MM.1S (cell line): ENCODE results near the gene JAG1.

Experiments
- DNase-seq: peaks from one replicate; pipeline ENCODE4 v3.0.0-alpha.2; 2015
- H2AFZ ChIP-seq: fragments of 300-600 bp; sonication (generic); 2 replicates; pipeline ENCODE4 v1.6.0; 2016; ENCODE audit warnings: antibody characterized with exemption, low read length
- H3F3A ChIP-seq: fragments of 300-600 bp; sonication (generic); 2 replicates; pipeline ENCODE4 v1.6.1; 2016; ENCODE audit warnings: mild to moderate bottlenecking, antibody characterized with exemption, low read length, moderate library complexity, mixed read lengths; ENCODE audit not compliant: insufficient read depth
- H3K27ac ChIP-seq: fragments of 300-600 bp; sonication (generic); 2 replicates; pipeline ENCODE4 v1.5.1; 2016; ENCODE audit warnings: mild to moderate bottlenecking, low read length
- H3K27me3 ChIP-seq: fragments of 300-600 bp; sonication (generic); replicated peaks from 2 replicates; pipeline ENCODE4 v1.6.0; 2016; ENCODE audit warnings: low read length; ENCODE audit not compliant: insufficient read depth
- H3K36me3 ChIP-seq: fragments of 300-600 bp; sonication (generic); replicated peaks from 2 replicates; pipeline ENCODE4 v1.6.1; 2016; ENCODE audit warnings: mild to moderate bottlenecking, low read length, mixed read lengths; ENCODE audit not compliant: insufficient read depth
- H3K4me1 ChIP-seq: fragments of 300-600 bp; sonication (generic); 2 replicates; pipeline ENCODE4 v1.6.1; 2016; ENCODE audit warnings: low read length, mixed read lengths
- H3K4me2 ChIP-seq: fragments of 300-600 bp; sonication (generic); 2 replicates; pipeline ENCODE4 v1.6.0; 2016; ENCODE audit warnings: low read depth, low read length
- H3K4me3 ChIP-seq: fragments of 300-600 bp; sonication (generic); 2 replicates; pipeline ENCODE4 v1.5.1; 2016; ENCODE audit warnings: low read length, mixed read lengths
- H3K79me2 ChIP-seq: fragments of 300-600 bp; sonication (generic); 2 replicates; pipeline ENCODE4 v1.6.1; 2016; ENCODE audit warnings: mixed run types, low read length, mixed read lengths
- H3K9ac ChIP-seq: fragments of 300-600 bp; sonication (generic); 2 replicates; pipeline ENCODE4 v1.6.1; 2016; ENCODE audit warnings: low read length, mixed read lengths
- H3K9me2 ChIP-seq: fragments of 300-600 bp; sonication (generic); replicated peaks from 2 replicates; pipeline ENCODE4 v1.6.1; 2016; ENCODE audit warnings: mild to moderate bottlenecking, low read length, mixed read lengths; ENCODE audit not compliant: insufficient read depth
- H3K9me3 ChIP-seq: fragments of 300-600 bp; sonication (generic); replicated peaks from 2 replicates; pipeline ENCODE4 v1.6.1; 2016; ENCODE audit warnings: mild to moderate bottlenecking, low read length, mixed read lengths; ENCODE audit not compliant: insufficient read depth
- H4K20me1 ChIP-seq: fragments of 300-600 bp; sonication (generic); 2 replicates; pipeline ENCODE4 v1.6.1; 2016; ENCODE audit warnings: mild to moderate bottlenecking, low read length, moderate library complexity, mixed read lengths; ENCODE audit not compliant: insufficient read depth
- EZH2 ChIP-seq: fragments of 300-600 bp; sonication (generic); optimal IDR thresholded peaks from 2 replicates; pipeline ENCODE3; 2017; ENCODE audit warnings: low read depth, mild to moderate bottlenecking, antibody characterized with exemption, low read length, mixed read lengths
- EZH2phosphoT487 ChIP-seq: fragments of 300-600 bp; sonication (generic); IDR thresholded peaks from 2 replicates; pipeline ENCODE4 v1.6.1; 2018; ENCODE audit warnings: antibody characterized with exemption, low read length
- TF ChIP-seq, protein P1 (sequence below): fragments of 300-600 bp; sonication (generic); IDR thresholded peaks from 2 replicates; pipeline ENCODE4 v1.5.1; 2016; ENCODE audit warnings: antibody characterized with exemption, low read length, mixed read lengths

JAG1 gene

GRCh38 chr20:10629946-10630650 is 43.7 kb downstream of the JAG1 start:
- no peak overlapping the region for H2AFZ ChIP-seq
- DNase-seq: no peak
- no peak for TF ChIP-seq EZH2
- no peak for TF ChIP-seq EZH2phosphoT487
- TF ChIP-seq, protein P1, sequence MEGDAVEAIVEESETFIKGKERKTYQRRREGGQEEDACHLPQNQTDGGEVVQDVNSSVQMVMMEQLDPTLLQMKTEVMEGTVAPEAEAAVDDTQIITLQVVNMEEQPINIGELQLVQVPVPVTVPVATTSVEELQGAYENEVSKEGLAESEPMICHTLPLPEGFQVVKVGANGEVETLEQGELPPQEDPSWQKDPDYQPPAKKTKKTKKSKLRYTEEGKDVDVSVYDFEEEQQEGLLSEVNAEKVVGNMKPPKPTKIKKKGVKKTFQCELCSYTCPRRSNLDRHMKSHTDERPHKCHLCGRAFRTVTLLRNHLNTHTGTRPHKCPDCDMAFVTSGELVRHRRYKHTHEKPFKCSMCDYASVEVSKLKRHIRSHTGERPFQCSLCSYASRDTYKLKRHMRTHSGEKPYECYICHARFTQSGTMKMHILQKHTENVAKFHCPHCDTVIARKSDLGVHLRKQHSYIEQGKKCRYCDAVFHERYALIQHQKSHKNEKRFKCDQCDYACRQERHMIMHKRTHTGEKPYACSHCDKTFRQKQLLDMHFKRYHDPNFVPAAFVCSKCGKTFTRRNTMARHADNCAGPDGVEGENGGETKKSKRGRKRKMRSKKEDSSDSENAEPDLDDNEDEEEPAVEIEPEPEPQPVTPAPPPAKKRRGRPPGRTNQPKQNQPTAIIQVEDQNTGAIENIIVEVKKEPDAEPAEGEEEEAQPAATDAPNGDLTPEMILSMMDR: no peak

GRCh38 chr20:10626896-10627295 is 46.9 kb downstream of the JAG1 start:
- H3K36me3 ChIP-seq: no peaks in the 10 kb centered on the region
- H2AFZ ChIP-seq: no peak overlapping the region
- no peak overlapping the region for H3K4me2 ChIP-seq
- H3K9ac ChIP-seq: no peak overlapping the region
- no peaks in the 10 kb centered on the region for H3K4me1 ChIP-seq
- H3K9me2 ChIP-seq: no peaks in the 10 kb centered on the region
- no peaks in the 10 kb centered on the region for H3K79me2 ChIP-seq
- H3F3A ChIP-seq: no peaks in the 10 kb centered on the region
- TF ChIP-seq, protein P1: no peak
- TF ChIP-seq EZH2: no peak
- H3K4me3 ChIP-seq: no peak overlapping the region
- no peaks in the 10 kb centered on the region for H4K20me1 ChIP-seq
- H3K9me3 ChIP-seq: no peaks in the 10 kb centered on the region
- H3K27ac ChIP-seq: no peak overlapping the region
- no peaks in the 10 kb centered on the region for H3K27me3 ChIP-seq
- DNase-seq: no peak

More at GRCh38 chr20:10629946-10630650, 43.7 kb downstream of the JAG1 start:
- Histone ChIP-seq H3K4me3 (no peak overlapping the region), H3K9ac (no peak overlapping the region), H3K9me3 (no peaks in the 10 kb centered on the region), H3K9me2 (no peaks in the 10 kb centered on the region), H3K27me3 (no peaks in the 10 kb centered on the region), H3K4me2 (no peak overlapping the region), H3F3A (no peaks in the 10 kb centered on the region), H4K20me1 (no peaks in the 10 kb centered on the region), H3K79me2 (no peaks in the 10 kb centered on the region), H3K36me3 (no peaks in the 10 kb centered on the region), H3K4me1 (no peaks in the 10 kb centered on the region), H3K27ac (no peak overlapping the region)

DNA sequence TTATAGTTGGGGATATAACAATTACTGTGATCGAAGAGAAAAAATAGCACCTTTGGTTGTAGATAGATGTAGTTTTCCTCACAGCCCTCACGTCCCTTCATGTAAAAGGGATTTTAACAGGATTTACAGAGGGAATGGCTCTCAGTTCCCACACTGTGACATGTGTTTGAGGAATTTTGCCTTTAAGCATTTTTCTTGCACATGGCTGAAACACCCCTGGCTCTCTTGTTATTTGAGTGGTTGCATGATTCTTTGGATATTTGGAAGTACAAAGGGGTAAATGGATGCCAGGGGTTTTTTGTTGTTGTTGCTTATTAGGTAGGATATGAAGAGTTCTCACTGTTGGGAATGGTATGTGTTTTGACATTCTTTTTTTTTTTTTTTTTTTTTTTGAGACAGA is 48.2 kb downstream of the JAG1 start:
- no peaks in the 10 kb centered on the region for H3K9me3 ChIP-seq
- no peaks in the 10 kb centered on the region for H3K9me2 ChIP-seq
- no peaks in the 10 kb centered on the region for H3K27me3 ChIP-seq
- no peak for DNase-seq
- H3F3A ChIP-seq: no peaks in the 10 kb centered on the region
- no peak overlapping the region for H3K4me3 ChIP-seq
- H3K9ac ChIP-seq: no peak overlapping the region
- H3K79me2 ChIP-seq: no peaks in the 10 kb centered on the region
- TF ChIP-seq EZH2phosphoT487 (no peak), EZH2 (no peak)
- TF ChIP-seq, protein P1: no peak
- H4K20me1 ChIP-seq: no peaks in the 10 kb centered on the region
- H3K4me1 ChIP-seq: no peaks in the 10 kb centered on the region
- H3K4me2 ChIP-seq: no peak overlapping the region
- H2AFZ ChIP-seq: no peak overlapping the region
- no peaks in the 10 kb centered on the region for H3K36me3 ChIP-seq
- no peak overlapping the region for H3K27ac ChIP-seq
